ENCODE measurements around the gene TNFRSF21. TPM values are rescaled to one million over a fixed set of nuclear protein-coding genes. Genes with fewer than 3 reads are reported as not detected.

The TNFRSF21 gene
- total and polyA plus RNA-seq, 2 donors (not counting 1 experiment from before 2014, with no cell fraction given), result 0.43 to 1.2 TPM

GRCh38 chr6:47310131-47310480 is 401 bp upstream of the TNFRSF21 start:
- Mint-ChIP-seq H3K9me3 (ENCODE audit: insufficient read depth) (no peaks in the 10 kb centered on the region), H3K27ac (no peak overlapping the region), H3K27me3 (peaks cover 42% of the 10 kb centered on the region), H3K4me1 (peaks cover 12% of the 10 kb centered on the region), H3K4me3 (peak overlapping the region; percentile 87)
- H3K9me3 ChIP-seq (ENCODE audit: control extremely low read depth in 1 of 3, control insufficient read depth in 2 of 3, insufficient read depth in 1 of 3, low read length in 2 of 3), result no peaks in the 10 kb centered on the region
- H3K4me2 ChIP-seq (replicated peaks; ENCODE audit: low read depth, low read length, poor library complexity, severe bottlenecking), result peak overlapping the region; percentile 98
- CTCF ChIA-PET, result interaction anchor here (0.9 to 3.5 kb wide), 6 partner anchors 24 to 461 kb away, joined by 3 to 31 read pairs (median 3); no protein-coding TSS in a partner anchor
- no peak for TF ChIP-seq EZH2 (IDR thresholded peaks at IDR 0.05; ENCODE audit: borderline replicate concordance, insufficient read depth, low read depth, low read length, poor library complexity, severe bottlenecking)
- TF ChIP-seq CTCF (IDR thresholded peaks at IDR 0.05), result peak; percentile 17
- H3K27ac ChIP-seq (ENCODE audit: low read length in 2 of 2), result no peak overlapping the region
- H3K79me2 ChIP-seq (ENCODE audit: control insufficient read depth, insufficient read depth, low read length), result no peaks in the 10 kb centered on the region
- H2AFZ ChIP-seq (ENCODE audit: insufficient read depth, low read depth, low read length, poor library complexity, severe bottlenecking), result peak overlapping the region; percentile 92
- no peaks in the 10 kb centered on the region for H4K20me1 ChIP-seq (ENCODE audit: control insufficient read depth, insufficient read depth, low read length, poor library complexity, severe bottlenecking)
- H3K4me3 ChIP-seq (ENCODE audit: control extremely low read depth in 1 of 5, extremely low read depth in 1 of 5, insufficient read depth in 1 of 5, low read depth in 2 of 5, low read length in 4 of 5), result peak overlapping the region in 2 of 5 experiments; percentile 59 to 68
- no peak overlapping the region for H3K9ac ChIP-seq (ENCODE audit: low read length)
- H3K36me3 ChIP-seq (replicated peaks in 1 of 2; ENCODE audit: control extremely low read depth in 1 of 2, control insufficient read depth in 1 of 2, extremely low read depth in 1 of 2, insufficient read depth in 2 of 2, low read length in 1 of 2), result no peaks in the 10 kb centered on the region
- intact Hi-C loops (cut with micrococcal nuclease), result no loop called here
- POLR2A ChIA-PET, result no interaction called here
- no peak for DNase-seq
- WGBS (ENCODE audit: insufficient coverage), result 0% methylated on average over 7 of the region's 7 CpGs
- peaks cover 0 to 17% (median 7%) of the 10 kb centered on the region in 4 experiments for H3K27me3 ChIP-seq (replicated peaks in 1 of 4; ENCODE audit: control extremely low read depth in 1 of 4, control insufficient read depth in 3 of 4, insufficient read depth in 4 of 4, low read length in 3 of 4)
- no peak for ATAC-seq (ENCODE audit: low read depth)
- H3K4me1 ChIP-seq (ENCODE audit: control insufficient read depth in 2 of 2, insufficient read depth in 2 of 2, low read length in 2 of 2), result peaks cover 12 to 14% of the 10 kb centered on the region in 2 donors

DNA sequence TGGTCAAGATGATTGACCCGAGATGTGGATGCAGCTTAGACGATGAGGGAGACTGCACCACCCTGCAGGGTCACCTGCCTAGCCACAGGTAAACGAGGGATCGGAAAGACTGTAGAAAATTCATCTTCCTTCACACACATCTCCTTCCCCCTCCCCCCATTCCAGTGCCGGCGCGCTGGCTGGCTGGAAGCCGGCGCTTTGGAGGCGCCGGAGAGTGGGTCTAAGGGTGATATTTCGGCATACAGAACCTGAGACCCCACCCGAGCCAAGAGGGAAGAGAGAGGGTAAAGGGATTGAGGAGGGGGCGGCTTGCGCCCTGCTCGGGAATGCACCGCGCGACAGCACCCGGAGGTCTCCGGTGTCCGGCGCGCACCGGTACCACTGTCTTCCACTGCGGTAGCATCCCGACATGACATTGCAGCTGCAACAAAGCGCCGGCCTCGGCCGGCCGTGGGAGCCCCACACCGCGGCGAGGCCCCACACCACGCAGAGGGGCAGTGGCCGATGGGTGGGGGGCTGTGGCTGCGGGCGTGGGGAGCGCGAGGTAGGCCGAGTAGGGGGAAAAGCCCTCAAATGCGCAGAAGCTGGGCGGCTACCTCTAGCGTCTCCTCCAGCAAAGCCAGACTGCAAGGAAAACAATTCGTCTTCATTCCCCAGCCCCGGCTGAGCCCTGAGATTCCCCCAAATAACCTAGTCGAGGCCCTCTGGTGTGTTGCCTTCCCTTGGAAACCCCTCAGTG is 984 bp downstream of the TNFRSF21 start:
- Mint-ChIP-seq H3K27me3 (peaks cover 35% of the 10 kb centered on the region), H3K9me3 (ENCODE audit: insufficient read depth) (no peaks in the 10 kb centered on the region), H3K27ac (no peak overlapping the region), H3K4me1 (peaks cover 12% of the 10 kb centered on the region), H3K4me3 (peak overlapping the region; percentile 87)
- no peaks in the 10 kb centered on the region for H4K20me1 ChIP-seq (ENCODE audit: control insufficient read depth, insufficient read depth, low read length, poor library complexity, severe bottlenecking)
- H3K79me2 ChIP-seq (ENCODE audit: control insufficient read depth, insufficient read depth, low read length), result no peaks in the 10 kb centered on the region
- CTCF ChIA-PET, result interaction anchor here (1.0 to 3.5 kb wide), 8 partner anchors 32 to 462 kb away, joined by 3 to 31 read pairs (median 4); no protein-coding TSS in a partner anchor
- intact Hi-C loops (cut with micrococcal nuclease), result loop anchor here (5.0 kb wide), 1 partner anchor 66 kb away; no protein-coding TSS in a partner anchor
- H3K27ac ChIP-seq (ENCODE audit: low read length in 2 of 2), result no peak overlapping the region
- 1% methylated on average over 37 of the region's 48 CpGs for WGBS (ENCODE audit: insufficient coverage)
- peak overlapping the region; percentile 98 for H3K4me2 ChIP-seq (replicated peaks; ENCODE audit: low read depth, low read length, poor library complexity, severe bottlenecking)
- H3K4me1 ChIP-seq (ENCODE audit: control insufficient read depth in 2 of 2, insufficient read depth in 2 of 2, low read length in 2 of 2), result peaks cover 12 to 14% of the 10 kb centered on the region in 2 donors
- peaks cover 0 to 17% (median 7%) of the 10 kb centered on the region in 4 experiments for H3K27me3 ChIP-seq (replicated peaks in 1 of 4; ENCODE audit: control extremely low read depth in 1 of 4, control insufficient read depth in 3 of 4, insufficient read depth in 4 of 4, low read length in 3 of 4)
- H3K36me3 ChIP-seq (replicated peaks in 1 of 2; ENCODE audit: control extremely low read depth in 1 of 2, control insufficient read depth in 1 of 2, extremely low read depth in 1 of 2, insufficient read depth in 2 of 2, low read length in 1 of 2), result no peaks in the 10 kb centered on the region
- H3K9me3 ChIP-seq (ENCODE audit: control extremely low read depth in 1 of 3, control insufficient read depth in 2 of 3, insufficient read depth in 1 of 3, low read length in 2 of 3), result no peaks in the 10 kb centered on the region
- peak overlapping the region; percentile 50 to 68 (median 59) for H3K4me3 ChIP-seq (ENCODE audit: control extremely low read depth in 1 of 5, extremely low read depth in 1 of 5, insufficient read depth in 1 of 5, low read depth in 2 of 5, low read length in 4 of 5)
- ATAC-seq (ENCODE audit: low read depth) (no peak), DNase-seq (no peak)
- TF ChIP-seq CTCF (IDR thresholded peaks at IDR 0.05) (no peak), EZH2 (IDR thresholded peaks at IDR 0.05; ENCODE audit: borderline replicate concordance, insufficient read depth, low read depth, low read length, poor library complexity, severe bottlenecking) (peak; percentile 51)
- peak overlapping the region; percentile 78 for H3K9ac ChIP-seq (ENCODE audit: low read length)
- POLR2A ChIA-PET, result no interaction called here
- peak overlapping the region; percentile 92 for H2AFZ ChIP-seq (ENCODE audit: insufficient read depth, low read depth, low read length, poor library complexity, severe bottlenecking)
